ENCODE results near the gene NTRK2. TPM values are rescaled to one million over a fixed set of nuclear protein-coding genes. Genes with fewer than 3 reads are reported as not detected.

The NTRK2 gene
- total and polyA plus RNA-seq, 2 experiments from 2014 or later, result 0.03 TPM; not detected in 1

DNA sequence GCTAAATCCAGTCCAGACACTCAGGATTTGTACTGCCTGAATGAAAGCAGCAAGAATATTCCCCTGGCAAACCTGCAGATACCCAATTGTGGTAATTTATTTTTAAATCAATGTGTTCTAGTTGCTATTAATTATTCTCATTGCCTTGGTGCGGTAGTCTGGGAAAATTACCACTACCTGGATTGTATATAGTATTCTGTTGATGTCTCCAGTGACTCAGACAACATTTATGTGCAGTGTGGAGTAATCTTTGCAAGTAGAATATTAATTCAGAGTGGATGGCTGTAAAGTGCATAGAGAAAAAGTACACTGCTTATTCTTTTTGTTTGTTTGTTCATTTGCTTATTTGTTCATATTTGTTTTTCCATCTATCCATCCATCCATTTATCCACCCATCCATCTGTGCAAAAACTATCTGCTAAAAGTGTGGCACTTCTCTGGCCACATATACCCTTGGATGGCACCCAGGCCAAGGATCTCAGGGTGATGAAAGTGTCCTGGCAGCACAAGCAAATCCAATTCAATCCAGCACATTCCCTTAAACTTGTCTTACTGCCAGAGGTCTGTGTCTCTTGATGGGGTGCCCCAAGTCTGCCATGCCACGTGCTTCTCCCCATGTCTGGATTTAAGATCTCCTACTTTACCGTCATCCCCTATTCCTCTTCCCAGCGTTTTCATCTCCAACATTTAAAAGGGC is 41.3 kb downstream of the NTRK2 start:
- Mint-ChIP-seq H3K27me3 (ENCODE audit: insufficient read depth, low read depth, poor library complexity) (peaks cover 7% of the 10 kb centered on the region), H3K9me3 (no peaks in the 10 kb centered on the region; the same call in 2 of the 3 replicates), H3K27ac (peak overlapping the region; percentile 61), H3K4me3 (no peak overlapping the region), H3K4me1 (peaks cover 42% of the 10 kb centered on the region), H3K36me3 (ENCODE audit: low read depth) (no peaks in the 10 kb centered on the region)
- Histone ChIP-seq H3K36me3 (ENCODE audit: insufficient read depth) (no peaks in the 10 kb centered on the region), H3K4me3 (no peak overlapping the region), H3F3A (replicated peaks; ENCODE audit: low read depth) (no peaks in the 10 kb centered on the region), H2AFZ (no peak overlapping the region), H4K20me1 (replicated peaks; ENCODE audit: insufficient read depth) (no peaks in the 10 kb centered on the region), H3K27ac (ENCODE audit: low read depth) (no peak overlapping the region), H3K4me1 (ENCODE audit: insufficient read depth) (peaks cover 30% of the 10 kb centered on the region), H3K79me2 (replicated peaks; ENCODE audit: insufficient read depth) (no peaks in the 10 kb centered on the region), H3K9me2 (ENCODE audit: insufficient read depth) (no peaks in the 10 kb centered on the region), H3K27me3 (ENCODE audit: insufficient read depth) (no peaks in the 10 kb centered on the region), H3K4me2 (no peak overlapping the region)
- DNase-seq (ENCODE audit: low spot score) (no peak), ATAC-seq (no peak)
- TF ChIP-seq, protein P1, sequence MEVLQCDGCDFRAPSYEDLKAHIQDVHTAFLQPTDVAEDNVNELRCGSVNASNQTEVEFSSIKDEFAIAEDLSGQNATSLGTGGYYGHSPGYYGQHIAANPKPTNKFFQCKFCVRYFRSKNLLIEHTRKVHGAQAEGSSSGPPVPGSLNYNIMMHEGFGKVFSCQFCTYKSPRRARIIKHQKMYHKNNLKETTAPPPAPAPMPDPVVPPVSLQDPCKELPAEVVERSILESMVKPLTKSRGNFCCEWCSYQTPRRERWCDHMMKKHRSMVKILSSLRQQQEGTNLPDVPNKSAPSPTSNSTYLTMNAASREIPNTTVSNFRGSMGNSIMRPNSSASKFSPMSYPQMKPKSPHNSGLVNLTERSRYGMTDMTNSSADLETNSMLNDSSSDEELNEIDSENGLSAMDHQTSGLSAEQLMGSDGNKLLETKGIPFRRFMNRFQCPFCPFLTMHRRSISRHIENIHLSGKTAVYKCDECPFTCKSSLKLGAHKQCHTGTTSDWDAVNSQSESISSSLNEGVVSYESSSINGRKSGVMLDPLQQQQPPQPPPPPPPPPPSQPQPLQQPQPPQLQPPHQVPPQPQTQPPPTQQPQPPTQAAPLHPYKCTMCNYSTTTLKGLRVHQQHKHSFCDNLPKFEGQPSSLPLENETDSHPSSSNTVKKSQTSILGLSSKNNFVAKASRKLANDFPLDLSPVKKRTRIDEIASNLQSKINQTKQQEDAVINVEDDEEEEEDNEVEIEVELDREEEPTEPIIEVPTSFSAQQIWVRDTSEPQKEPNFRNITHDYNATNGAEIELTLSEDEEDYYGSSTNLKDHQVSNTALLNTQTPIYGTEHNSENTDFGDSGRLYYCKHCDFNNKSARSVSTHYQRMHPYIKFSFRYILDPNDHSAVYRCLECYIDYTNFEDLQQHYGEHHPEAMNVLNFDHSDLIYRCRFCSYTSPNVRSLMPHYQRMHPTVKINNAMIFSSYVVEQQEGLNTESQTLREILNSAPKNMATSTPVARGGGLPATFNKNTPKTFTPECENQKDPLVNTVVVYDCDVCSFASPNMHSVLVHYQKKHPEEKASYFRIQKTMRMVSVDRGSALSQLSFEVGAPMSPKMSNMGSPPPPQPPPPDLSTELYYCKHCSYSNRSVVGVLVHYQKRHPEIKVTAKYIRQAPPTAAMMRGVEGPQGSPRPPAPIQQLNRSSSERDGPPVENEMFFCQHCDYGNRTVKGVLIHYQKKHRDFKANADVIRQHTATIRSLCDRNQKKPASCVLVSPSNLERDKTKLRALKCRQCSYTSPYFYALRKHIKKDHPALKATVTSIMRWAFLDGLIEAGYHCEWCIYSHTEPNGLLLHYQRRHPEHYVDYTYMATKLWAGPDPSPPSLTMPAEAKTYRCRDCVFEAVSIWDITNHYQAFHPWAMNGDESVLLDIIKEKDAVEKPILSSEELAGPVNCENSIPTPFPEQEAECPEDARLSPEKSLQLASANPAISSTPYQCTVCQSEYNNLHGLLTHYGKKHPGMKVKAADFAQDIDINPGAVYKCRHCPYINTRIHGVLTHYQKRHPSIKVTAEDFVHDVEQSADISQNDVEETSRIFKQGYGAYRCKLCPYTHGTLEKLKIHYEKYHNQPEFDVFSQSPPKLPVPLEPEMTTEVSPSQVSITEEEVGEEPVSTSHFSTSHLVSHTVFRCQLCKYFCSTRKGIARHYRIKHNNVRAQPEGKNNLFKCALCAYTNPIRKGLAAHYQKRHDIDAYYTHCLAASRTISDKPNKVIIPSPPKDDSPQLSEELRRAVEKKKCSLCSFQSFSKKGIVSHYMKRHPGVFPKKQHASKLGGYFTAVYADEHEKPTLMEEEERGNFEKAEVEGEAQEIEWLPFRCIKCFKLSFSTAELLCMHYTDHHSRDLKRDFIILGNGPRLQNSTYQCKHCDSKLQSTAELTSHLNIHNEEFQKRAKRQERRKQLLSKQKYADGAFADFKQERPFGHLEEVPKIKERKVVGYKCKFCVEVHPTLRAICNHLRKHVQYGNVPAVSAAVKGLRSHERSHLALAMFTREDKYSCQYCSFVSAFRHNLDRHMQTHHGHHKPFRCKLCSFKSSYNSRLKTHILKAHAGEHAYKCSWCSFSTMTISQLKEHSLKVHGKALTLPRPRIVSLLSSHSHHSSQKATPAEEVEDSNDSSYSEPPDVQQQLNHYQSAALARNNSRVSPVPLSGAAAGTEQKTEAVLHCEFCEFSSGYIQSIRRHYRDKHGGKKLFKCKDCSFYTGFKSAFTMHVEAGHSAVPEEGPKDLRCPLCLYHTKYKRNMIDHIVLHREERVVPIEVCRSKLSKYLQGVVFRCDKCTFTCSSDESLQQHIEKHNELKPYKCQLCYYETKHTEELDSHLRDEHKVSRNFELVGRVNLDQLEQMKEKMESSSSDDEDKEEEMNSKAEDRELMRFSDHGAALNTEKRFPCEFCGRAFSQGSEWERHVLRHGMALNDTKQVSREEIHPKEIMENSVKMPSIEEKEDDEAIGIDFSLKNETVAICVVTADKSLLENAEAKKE (CRISPR knock-in tag; IDR thresholded peaks at IDR 0.05), result no peak
- TF ChIP-seq EZH2phosphoT487 (IDR thresholded peaks at IDR 0.05; ENCODE audit: unreplicated experiment) (no peak), NANOG (IDR thresholded peaks at IDR 0.05; ENCODE audit: borderline replicate concordance) (no peak), STAT1 (IDR thresholded peaks at IDR 0.05; ENCODE audit: unreplicated experiment) (no peak), EZH2 (IDR thresholded peaks at IDR 0.05; ENCODE audit: low read depth, unreplicated experiment) (no peak), ZNF114 (CRISPR knock-in tag; IDR thresholded peaks at IDR 0.05) (no peak), JUNB (IDR thresholded peaks at IDR 0.05; ENCODE audit: unreplicated experiment) (no peak)
- TF ChIP-seq, protein P2, sequence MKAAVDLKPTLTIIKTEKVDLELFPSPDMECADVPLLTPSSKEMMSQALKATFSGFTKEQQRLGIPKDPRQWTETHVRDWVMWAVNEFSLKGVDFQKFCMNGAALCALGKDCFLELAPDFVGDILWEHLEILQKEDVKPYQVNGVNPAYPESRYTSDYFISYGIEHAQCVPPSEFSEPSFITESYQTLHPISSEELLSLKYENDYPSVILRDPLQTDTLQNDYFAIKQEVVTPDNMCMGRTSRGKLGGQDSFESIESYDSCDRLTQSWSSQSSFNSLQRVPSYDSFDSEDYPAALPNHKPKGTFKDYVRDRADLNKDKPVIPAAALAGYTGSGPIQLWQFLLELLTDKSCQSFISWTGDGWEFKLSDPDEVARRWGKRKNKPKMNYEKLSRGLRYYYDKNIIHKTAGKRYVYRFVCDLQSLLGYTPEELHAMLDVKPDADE (IDR thresholded peaks at IDR 0.05), result no peak

All from GM23338 (cell line).